ENCODE data around the gene ZNF577.
"Not testable (repeated sequence)": the region's sequence is repeated elsewhere in the genome, so short reads cannot be mapped to it uniquely, and the experiment has no call there.

Gene ZNF577

DNA sequence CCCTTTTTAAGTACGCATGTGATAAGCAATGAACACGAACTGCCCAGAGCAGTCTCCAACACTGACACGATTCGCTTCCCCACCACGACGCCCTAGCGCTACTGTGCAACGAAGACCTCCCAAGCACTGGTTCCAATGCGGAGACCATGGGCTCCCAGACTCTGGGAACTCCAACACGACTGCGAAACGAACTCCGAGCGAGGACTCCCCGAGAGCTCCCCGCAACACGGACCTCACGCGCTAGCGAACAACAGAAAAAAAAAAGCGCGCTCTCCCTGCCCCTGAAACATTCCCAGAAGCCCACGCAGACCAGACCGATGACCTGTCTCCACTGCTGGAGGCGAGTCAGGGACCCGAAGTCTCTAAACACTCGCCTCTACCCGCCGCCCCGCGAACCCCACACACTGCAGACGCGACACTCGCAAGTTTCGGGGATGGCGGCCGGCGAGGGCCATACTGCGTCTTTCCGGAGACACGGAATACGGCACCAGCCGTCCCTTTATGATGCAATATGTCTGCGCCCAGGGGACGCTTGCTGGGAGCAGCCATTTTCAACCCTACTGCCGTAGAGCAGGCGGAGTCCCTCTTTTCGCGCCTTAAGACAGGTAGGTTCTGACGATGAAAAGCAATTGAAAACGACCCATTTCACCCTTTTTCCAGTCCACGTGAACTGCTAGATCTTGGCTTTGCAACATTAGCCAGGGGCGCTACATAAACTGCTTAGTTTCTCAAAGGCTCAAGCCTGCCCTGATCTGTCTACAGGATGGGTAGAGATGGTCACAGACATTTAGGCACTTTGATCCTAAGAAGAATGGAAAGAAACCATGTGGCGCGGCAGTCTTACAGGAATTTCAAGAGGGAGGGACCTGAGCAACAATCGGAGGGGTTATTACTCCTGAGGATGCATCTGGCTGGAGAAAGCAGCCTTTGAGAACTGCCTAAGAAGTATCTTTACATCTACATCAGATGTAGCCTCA is at the start of gene ZNF577:
Gene ZNF577 (minus strand): TSS at position 430 of the 977 bp plus-strand sequence. CDS start 7,569 bp downstream, outside the sequence.
- no peak for DNase-seq

DNA sequence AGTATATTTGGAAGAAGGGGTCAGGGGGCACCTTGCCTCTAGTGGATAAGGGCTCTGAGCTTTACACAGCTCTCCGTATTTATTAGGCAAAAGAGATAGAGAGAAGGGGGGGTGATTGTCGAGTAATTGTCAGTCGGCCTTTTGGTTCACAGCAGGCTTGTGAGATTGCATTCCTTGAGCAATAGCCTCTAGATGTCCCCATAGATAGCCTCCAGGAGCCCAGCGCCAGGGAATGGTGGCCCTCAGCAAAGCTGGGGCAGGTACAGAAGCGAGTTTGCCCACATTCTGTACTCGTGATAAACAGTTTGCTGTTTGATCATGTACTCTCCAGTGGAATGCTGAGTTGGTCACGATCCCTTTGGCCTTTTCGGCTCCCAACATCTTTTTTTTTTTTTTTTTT is 44.2 kb upstream of the ZNF577 start:
- DNase-seq = no peak

GRCh38 chr19:51927859-51928258 is 40.1 kb upstream of the ZNF577 start:
- no peak for DNase-seq

GRCh38 chr19:51926784-51927741 is 39.3 kb upstream of the ZNF577 start, which contains the start of gene ZNF613:
TSS of gene ZNF613 (plus strand) at chr19:51927472. CDS start at chr19:51936221, 8,749 bp downstream.
- peak; percentile 91 for DNase-seq

- DNase-seq = no peak
Observed at GRCh38 chr19:51926426-51926783, 38.7 kb upstream of the ZNF577 start.

GRCh38 chr19:51921949-51922348 is 34.2 kb upstream of the ZNF577 start:
- no peak for DNase-seq

- DNase-seq = no peak
Observed at GRCh38 chr19:51919606-51920005, 31.9 kb upstream of the ZNF577 start.

GRCh38 chr19:51916167-51916566 is 28.4 kb upstream of the ZNF577 start:
- DNase-seq = no peak

DNA sequence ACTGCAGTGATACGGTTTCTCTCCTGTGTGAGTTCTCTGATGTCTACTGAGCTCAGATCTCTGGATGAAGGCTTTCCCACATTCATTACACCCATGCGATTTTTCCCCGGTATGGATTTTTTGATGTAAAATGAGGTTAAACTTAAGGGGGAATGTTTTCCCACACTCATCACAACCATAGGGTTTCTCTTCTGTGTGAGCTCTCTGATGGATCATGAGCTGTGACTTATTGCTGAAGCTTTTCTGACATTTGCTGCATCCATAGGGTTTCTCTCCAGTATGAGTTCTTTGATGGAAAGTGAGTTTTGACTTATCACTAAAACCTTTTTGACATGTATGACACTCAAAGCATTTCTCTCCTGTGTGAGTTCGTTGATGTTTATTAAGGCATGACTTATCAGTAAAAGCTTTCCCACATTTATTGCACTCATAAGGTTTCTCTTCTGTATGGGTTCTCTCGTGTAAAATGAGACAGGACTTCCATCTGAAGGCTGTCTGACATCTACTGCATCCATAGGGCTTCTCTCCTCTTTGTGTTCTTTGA is 27.6 kb upstream of the ZNF577 start:
- DNase-seq = no peak

- not testable (repeated sequence) for DNase-seq
Observed at GRCh38 chr19:51907981-51908380, 20.2 kb upstream of the ZNF577 start.

GRCh38 chr19:51906108-51906507 is 18.4 kb upstream of the ZNF577 start:
- DNase-seq = not testable (repeated sequence)

DNA sequence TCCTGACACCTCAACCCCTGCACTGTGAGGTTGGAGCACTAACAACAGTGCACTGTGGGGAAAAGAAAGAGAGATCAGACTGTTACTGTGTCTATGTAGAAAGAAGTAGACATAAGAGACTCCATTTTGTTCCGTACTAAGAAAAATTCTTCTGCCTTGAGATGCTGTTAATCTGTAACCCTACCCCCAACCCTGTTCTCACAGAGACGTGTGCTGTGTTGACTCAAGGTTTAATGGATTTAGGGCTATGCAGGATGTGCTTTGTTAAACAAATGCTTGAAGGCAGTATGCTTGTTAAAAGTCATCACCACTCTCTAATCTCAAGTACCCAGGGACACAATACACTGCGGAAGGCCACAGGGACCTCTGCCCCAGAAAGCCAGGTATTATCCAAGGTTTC is 17.9 kb upstream of the ZNF577 start:
- DNase-seq = not testable (repeated sequence)

DNA sequence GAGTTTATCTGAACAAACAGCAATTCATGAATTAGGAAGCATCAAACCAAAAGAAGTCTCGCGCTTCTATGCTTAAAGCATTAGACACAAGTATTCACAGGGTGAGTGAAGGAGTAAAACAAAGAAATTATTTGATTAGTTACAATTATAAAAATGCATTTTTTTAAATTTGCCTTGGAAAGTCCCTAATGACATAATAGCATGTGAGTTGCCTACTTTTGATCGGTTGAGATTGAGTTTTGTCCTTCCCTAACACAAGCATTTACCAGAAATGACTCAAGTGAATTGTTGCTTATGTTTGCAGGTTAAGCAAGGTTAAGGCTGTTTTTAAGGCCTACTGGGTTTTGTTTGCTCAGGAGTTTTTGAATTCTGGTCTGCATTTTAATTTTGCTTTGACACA is 17.5 kb upstream of the ZNF577 start:
- DNase-seq = no peak

- DNase-seq = peak; percentile 30
Observed at GRCh38 chr19:51904331-51905165, 16.8 kb upstream of the ZNF577 start, which contains the start of gene ZNF649. TSS of gene ZNF649 (minus strand) at chr19:51905017. CDS start at chr19:51900107, 4,910 bp downstream.

- no peak for DNase-seq
Observed at GRCh38 chr19:51903192-51903591, 15.4 kb upstream of the ZNF577 start.

GRCh38 chr19:51901860-51902259 is 14.1 kb upstream of the ZNF577 start:
- DNase-seq = no peak

GRCh38 chr19:51891193-51891747 is 3.5 kb upstream of the ZNF577 start:
- DNase-seq = no peak

- no peak for DNase-seq
Observed at GRCh38 chr19:51889934-51890333, 2.2 kb upstream of the ZNF577 start.

DNA sequence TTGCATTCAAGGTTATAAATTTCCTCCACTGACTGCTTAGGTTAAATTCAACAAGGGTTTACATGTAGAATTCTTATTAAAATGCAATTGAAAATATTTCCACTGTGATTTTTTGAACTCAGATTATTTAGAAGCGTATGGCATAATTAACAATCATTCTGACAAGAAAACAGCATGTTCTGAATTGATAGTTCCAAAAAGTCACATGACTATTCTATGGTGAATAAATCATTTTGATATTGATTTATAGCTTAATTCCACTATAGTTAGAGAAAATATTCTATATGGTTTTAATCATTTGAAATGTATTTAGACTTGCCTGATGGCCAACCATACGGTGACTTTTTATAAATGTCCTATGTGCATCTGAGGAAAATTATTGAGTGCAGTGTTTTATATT is 3.0 kb downstream of the ZNF577 start:
- DNase-seq = no peak

GRCh38 chr19:51882518-51882917 is 5.2 kb downstream of the ZNF577 start:
- no peak for DNase-seq

- no peak for DNase-seq
Observed at GRCh38 chr19:51873097-51873496, 14.7 kb downstream of the ZNF577 start.

Data from NCI-H2029 treated with DMSO at 0.1 percent for 48 hours (cell line).